ENCODE data around the gene RPA1.
"Not testable (repeated sequence)": the region's sequence is repeated elsewhere in the genome, so short reads cannot be mapped to it uniquely, and the experiment has no call there.

The RPA1 gene

GRCh38 chr17:1830288-1830687 lies 483 bp downstream of the RPA1 start:
- FAIRE-seq (no peak), DNase-seq (ENCODE audit: insufficient read length) (no peak)
- TF ChIP-seq TAF1 (IDR thresholded peaks at IDR 0.05; ENCODE audit: borderline replicate concordance, low read depth, low read length): no peak
- TF ChIP-seq POLR2AphosphoS5 (IDR thresholded peaks at IDR 0.05; ENCODE audit: low read depth, low read length): no peak
- TF ChIP-seq POLR2A (IDR thresholded peaks at IDR 0.05; ENCODE audit: low read depth, low read length): no peak

GRCh38 chr17:1834380-1835149 lies 4.8 kb downstream of the RPA1 start:
- FAIRE-seq: peak; percentile 56
- TF ChIP-seq POLR2A (IDR thresholded peaks at IDR 0.05; ENCODE audit: low read depth, low read length) (no peak), TAF1 (IDR thresholded peaks at IDR 0.05; ENCODE audit: borderline replicate concordance, low read depth, low read length) (no peak)
- peak; percentile 31 for DNase-seq (ENCODE audit: insufficient read length)

GRCh38 chr17:1839516-1839915 lies 9.7 kb downstream of the RPA1 start:
- DNase-seq (ENCODE audit: insufficient read length) (no peak), FAIRE-seq (no peak)
- TF ChIP-seq POLR2AphosphoS5 (IDR thresholded peaks at IDR 0.05; ENCODE audit: low read depth, low read length): no peak
- no peak for TF ChIP-seq POLR2A (IDR thresholded peaks at IDR 0.05; ENCODE audit: low read depth, low read length)
- no peak for TF ChIP-seq TAF1 (IDR thresholded peaks at IDR 0.05; ENCODE audit: borderline replicate concordance, low read depth, low read length)

- DNase-seq (ENCODE audit: insufficient read length): no peak
- TF ChIP-seq TAF1 (IDR thresholded peaks at IDR 0.05; ENCODE audit: borderline replicate concordance, low read depth, low read length) (no peak), POLR2A (IDR thresholded peaks at IDR 0.05; ENCODE audit: low read depth, low read length) (no peak), POLR2AphosphoS5 (IDR thresholded peaks at IDR 0.05; ENCODE audit: low read depth, low read length) (no peak)
- no peak for FAIRE-seq
These were observed 14.1 kb downstream of the RPA1 start for GRCh38 chr17:1843947-1844346.

GRCh38 chr17:1847191-1847590 lies 17.4 kb downstream of the RPA1 start:
- FAIRE-seq (no peak), DNase-seq (ENCODE audit: insufficient read length) (no peak)
- no peak for TF ChIP-seq TAF1 (IDR thresholded peaks at IDR 0.05; ENCODE audit: borderline replicate concordance, low read depth, low read length)
- no peak for TF ChIP-seq POLR2A (IDR thresholded peaks at IDR 0.05; ENCODE audit: low read depth, low read length)
- no peak for TF ChIP-seq POLR2AphosphoS5 (IDR thresholded peaks at IDR 0.05; ENCODE audit: low read depth, low read length)

- TF ChIP-seq POLR2A (IDR thresholded peaks at IDR 0.05; ENCODE audit: low read depth, low read length): no peak
- TF ChIP-seq POLR2AphosphoS5 (IDR thresholded peaks at IDR 0.05; ENCODE audit: low read depth, low read length): no peak
- no peak for TF ChIP-seq TAF1 (IDR thresholded peaks at IDR 0.05; ENCODE audit: borderline replicate concordance, low read depth, low read length)
- no peak for DNase-seq (ENCODE audit: insufficient read length)
- FAIRE-seq: no peak
These were observed 22.5 kb downstream of the RPA1 start for GRCh38 chr17:1852327-1852726.

- DNase-seq (ENCODE audit: insufficient read length): no peak
- no peak for TF ChIP-seq TAF1 (IDR thresholded peaks at IDR 0.05; ENCODE audit: borderline replicate concordance, low read depth, low read length)
- no peak for TF ChIP-seq POLR2A (IDR thresholded peaks at IDR 0.05; ENCODE audit: low read depth, low read length)
- no peak for TF ChIP-seq POLR2AphosphoS5 (IDR thresholded peaks at IDR 0.05; ENCODE audit: low read depth, low read length)
- FAIRE-seq: no peak
These were observed 23.9 kb downstream of the RPA1 start for GRCh38 chr17:1853698-1854097.

GRCh38 chr17:1856462-1856861 lies 26.7 kb downstream of the RPA1 start:
- FAIRE-seq; DNase-seq (ENCODE audit: insufficient read length): not testable (repeated sequence)

- DNase-seq (ENCODE audit: insufficient read length) (no peak), FAIRE-seq (no peak)
- no peak for TF ChIP-seq POLR2A (IDR thresholded peaks at IDR 0.05; ENCODE audit: low read depth, low read length)
- TF ChIP-seq POLR2AphosphoS5 (IDR thresholded peaks at IDR 0.05; ENCODE audit: low read depth, low read length): no peak
- no peak for TF ChIP-seq TAF1 (IDR thresholded peaks at IDR 0.05; ENCODE audit: borderline replicate concordance, low read depth, low read length)
These were observed 31.2 kb downstream of the RPA1 start for GRCh38 chr17:1860978-1861377.

- DNase-seq (ENCODE audit: insufficient read length) (no peak), FAIRE-seq (no peak)
- no peak for TF ChIP-seq TAF1 (IDR thresholded peaks at IDR 0.05; ENCODE audit: borderline replicate concordance, low read depth, low read length)
- TF ChIP-seq POLR2A (IDR thresholded peaks at IDR 0.05; ENCODE audit: low read depth, low read length): no peak
- TF ChIP-seq POLR2AphosphoS5 (IDR thresholded peaks at IDR 0.05; ENCODE audit: low read depth, low read length): no peak
These were observed 31.7 kb downstream of the RPA1 start for GRCh38 chr17:1861391-1862010.

GRCh38 chr17:1865252-1866037 lies 35.6 kb downstream of the RPA1 start:
- TF ChIP-seq POLR2A (IDR thresholded peaks at IDR 0.05; ENCODE audit: low read depth, low read length) (no peak), POLR2AphosphoS5 (IDR thresholded peaks at IDR 0.05; ENCODE audit: low read depth, low read length) (no peak), TAF1 (IDR thresholded peaks at IDR 0.05; ENCODE audit: borderline replicate concordance, low read depth, low read length) (no peak)
- peak; percentile 70 for FAIRE-seq
- peak; percentile 27 for DNase-seq (ENCODE audit: insufficient read length)

- FAIRE-seq: no peak
- DNase-seq (ENCODE audit: insufficient read length): no peak
- TF ChIP-seq POLR2AphosphoS5 (IDR thresholded peaks at IDR 0.05; ENCODE audit: low read depth, low read length) (no peak), POLR2A (IDR thresholded peaks at IDR 0.05; ENCODE audit: low read depth, low read length) (no peak), TAF1 (IDR thresholded peaks at IDR 0.05; ENCODE audit: borderline replicate concordance, low read depth, low read length) (no peak)
These were observed 37.5 kb downstream of the RPA1 start for GRCh38 chr17:1867307-1867706.
